HPDE6-E6E7 (cell line): Measurements from ENCODE around the gene CXCL10.
A peak's percentile ranks its signal among the peaks of the same experiment; 100 is the strongest.

Experiments
- DNase-seq: peaks from one replicate; pipeline ENCODE4 v3.0.0; 2011; ENCODE audit warnings: missing footprints; ENCODE audit errors: extremely low spot score

The CXCL10 gene

GRCh38 chr4:75992462-75992861 lies 30.8 kb downstream of the CXCL10 start:
- DNase-seq: no peak

- no peak for DNase-seq
Measured at GRCh38 chr4:75989846-75990528, 33.3 kb downstream of the CXCL10 start.

GRCh38 chr4:75985116-75985515 lies 38.2 kb downstream of the CXCL10 start:
- DNase-seq: peak; percentile 34

- DNase-seq: no peak
Measured at GRCh38 chr4:75980576-75980975, 42.7 kb downstream of the CXCL10 start.

- DNase-seq: no peak
Measured at GRCh38 chr4:75976177-75976576, 47.1 kb downstream of the CXCL10 start.

- DNase-seq: no peak
Measured at GRCh38 chr4:75973766-75974165, 49.5 kb downstream of the CXCL10 start.
